B cell (primary cell): ENCODE data around the gene ATP1A4. TPM values are rescaled to one million over a fixed set of nuclear protein-coding genes. Genes with fewer than 3 reads are reported as not detected.

ENCODE experiments used
- ATAC-seq: fragments of 200-7000 bp; cut with Tn5 transposase; one replicate; pipeline ENCODE4 v1.10.0; 2021; ENCODE audit warnings: low read depth, mild to moderate bottlenecking, moderate number of reproducible peaks, moderate library complexity
- CTCF ChIA-PET: fragments of 350-600 bp; sonication (Branson Sonifier 250); formaldehyde crosslinking; loops from one replicate; lab custom pipeline; 2021; ENCODE audit warnings: antibody characterized with exemption, inconsistent platforms; lab: Charles Lee
- POLR2A ChIA-PET: fragments of 350-600 bp; sonication (Branson Sonifier 250); formaldehyde crosslinking; loops from one replicate; lab custom pipeline; 2021; ENCODE audit warnings: antibody characterized with exemption; lab: Charles Lee
- DNase-seq: peaks from one replicate; pipeline ENCODE4 v3.0.0; 2013
- H2AFZ ChIP-seq: 2 replicates; pipeline ENCODE4 v1.6.1; 2012; ENCODE audit warnings: mild to moderate bottlenecking, low read depth, low read length; ENCODE audit not compliant: insufficient read depth, poor library complexity, severe bottlenecking
- H3K27ac ChIP-seq, 2 donors: 1 replicate in 1 of 2; 2 replicates in 1 of 2; pipeline ENCODE4 v1.5.1; 2012 to 2013; ENCODE audit warnings: low read length in 2 of 2, mild to moderate bottlenecking in 2 of 2, moderate library complexity in 1 of 2
- H3K27me3 ChIP-seq, 4 experiments: fragments of 200-600 bp in 1 of 4; sonication (generic) in 1 of 4; replicated peaks in 1 of 4; 1 replicate in 2 of 4; 2 replicates in 2 of 4; pipeline versions ENCODE4 v1.6.1 to v1.7.0; 2013 to 2016; ENCODE audit warnings: low read length in 3 of 4, mild to moderate bottlenecking in 2 of 4, mixed read lengths in 1 of 4, moderate library complexity in 1 of 4; ENCODE audit not compliant: insufficient read depth in 4 of 4, control insufficient read depth in 3 of 4; ENCODE audit errors: control extremely low read depth in 1 of 4
- H3K36me3 ChIP-seq, 2 experiments: replicated peaks in 1 of 2; 1 replicate in 1 of 2; 2 replicates in 1 of 2; pipeline versions ENCODE4 v1.6.1 to v1.7.1; 2013; ENCODE audit warnings: low read length in 1 of 2; ENCODE audit not compliant: insufficient read depth in 2 of 2, control insufficient read depth in 1 of 2; ENCODE audit errors: control extremely low read depth in 1 of 2, extremely low read depth in 1 of 2
- H3K4me1 ChIP-seq, 2 donors: fragments of 200-600 bp in 1 of 2; sonication (generic) in 1 of 2; 1 replicate in 1 of 2; 2 replicates in 1 of 2; pipeline versions ENCODE4 v1.5.1 to v1.6.1; 2013 to 2017; ENCODE audit warnings: low read length in 2 of 2; ENCODE audit not compliant: control insufficient read depth in 2 of 2, insufficient read depth in 2 of 2
- H3K4me2 ChIP-seq: replicated peaks from 2 replicates; pipeline ENCODE3; 2012; ENCODE audit warnings: mild to moderate bottlenecking, low read depth, low read length; ENCODE audit not compliant: poor library complexity, severe bottlenecking
- H3K4me3 ChIP-seq, 5 experiments: fragments of 200-600 bp in 1 of 5; sonication (generic) in 1 of 5; 1 replicate in 3 of 5; 2 replicates in 2 of 5; pipeline versions ENCODE4 v1.5.1 to v1.7.0; 2011 to 2016; ENCODE audit warnings: low read length in 4 of 5, mild to moderate bottlenecking in 4 of 5, low read depth in 2 of 5, control low read depth in 1 of 5, moderate library complexity in 1 of 5; ENCODE audit not compliant: insufficient read depth in 1 of 5; ENCODE audit errors: control extremely low read depth in 1 of 5, extremely low read depth in 1 of 5
- H3K79me2 ChIP-seq: fragments of 200-600 bp; sonication (generic); one replicate; pipeline ENCODE4 v1.6.0; 2016; ENCODE audit warnings: low read length; ENCODE audit not compliant: control insufficient read depth, insufficient read depth
- H3K9ac ChIP-seq: fragments of 200-600 bp; sonication (generic); 2 replicates; pipeline ENCODE4 v1.6.1; 2017; ENCODE audit warnings: mild to moderate bottlenecking, low read length, moderate library complexity
- H3K9me3 ChIP-seq, 3 donors: one replicate each; pipeline versions ENCODE4 v1.6.1 to v1.7.1; 2013; ENCODE audit warnings: low read length in 2 of 3; ENCODE audit not compliant: control insufficient read depth in 2 of 3, insufficient read depth in 1 of 3; ENCODE audit errors: control extremely low read depth in 1 of 3
- H4K20me1 ChIP-seq: 2 replicates; pipeline ENCODE4 v1.6.0; 2012; ENCODE audit warnings: mild to moderate bottlenecking, low read length; ENCODE audit not compliant: insufficient read depth, control insufficient read depth, poor library complexity, severe bottlenecking
- H3K27ac Mint-ChIP-seq: one replicate; pipeline ENCODE4 v1.8.0; 2021; ENCODE audit warnings: mixed read lengths
- H3K27me3 Mint-ChIP-seq: one replicate; pipeline ENCODE4 v1.8.0; 2021; ENCODE audit warnings: mixed read lengths
- H3K4me1 Mint-ChIP-seq: one replicate; pipeline ENCODE4 v1.8.0; 2021; ENCODE audit warnings: mixed read lengths
- H3K4me3 Mint-ChIP-seq: one replicate; pipeline ENCODE4 v1.8.0; 2021; ENCODE audit warnings: mixed read lengths
- H3K9me3 Mint-ChIP-seq: one replicate; pipeline ENCODE4 v1.8.0; 2022; ENCODE audit warnings: mixed read lengths; ENCODE audit not compliant: insufficient read depth
- EZH2 ChIP-seq: IDR thresholded peaks from 2 replicates; pipeline ENCODE4 v1.6.1; 2012; ENCODE audit warnings: borderline replicate concordance, low read depth, mild to moderate bottlenecking, moderate library complexity, low read length; ENCODE audit not compliant: insufficient read depth, poor library complexity, severe bottlenecking
- WGBS: methylation state at CpG from one replicate; pipeline ENCODE4 v1.1.5; 2013; ENCODE audit warnings: missing lambda C conversion rate; ENCODE audit not compliant: insufficient coverage; 5-methylcytosine and 5-hydroxymethylcytosine counted together
- intact Hi-C: fragments of 100-400 bp; cut with micrococcal nuclease; formaldehyde crosslinking; loops from one replicate; pipeline ENCODE4 v1.10.0; 2022
- polyA plus RNA-seq: library from polyadenylated mRNA; depleted of rRNA; stranded (reverse); fragments of >200 nt; gene quantifications from 2 replicates; pipeline ENCODE4 v1.2.3, GENCODE V29; 2012
- total RNA-seq, 2 donors: library from RNA; stranded (reverse); fragments of 120-200 nt in 1 of 2; gene quantifications; 1 replicate in 1 of 2; 2 replicates in 1 of 2; pipeline versions ENCODE4 v1.2.3 to v1.2.4, GENCODE V29; 2013 to 2022
- TF ChIP-seq, protein P1 (sequence below): fragments of 200-600 bp; IDR thresholded peaks from one replicate; pipeline ENCODE4 v1.8.0; 2022; ENCODE audit warnings: antibody characterized with exemption, mild to moderate bottlenecking

Gene ATP1A4
- total and polyA plus RNA-seq, 2 donors (not counting 1 experiment from before 2014, with no cell fraction given): 0.12 TPM; not detected in 1

DNA sequence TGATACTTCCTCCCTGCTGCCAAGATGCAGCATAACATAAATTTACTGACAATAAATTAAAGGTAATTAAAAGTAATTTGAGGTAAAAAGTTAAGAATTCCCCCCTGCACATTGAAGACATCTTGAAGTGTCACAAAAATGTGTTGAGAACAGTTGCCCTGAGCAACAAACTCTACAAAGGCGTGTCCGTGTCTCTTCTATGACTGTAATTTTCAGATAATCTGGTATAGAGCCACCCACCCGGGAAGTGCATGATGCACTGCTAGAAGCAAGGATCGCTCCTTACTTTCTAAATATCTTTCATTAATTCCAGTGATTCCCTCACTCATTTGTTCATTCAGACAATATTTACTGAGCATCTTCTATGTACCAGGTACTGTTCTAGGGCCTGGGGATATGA is 27.9 kb downstream of the ATP1A4 start:
- 100% methylated on average over 3 of the region's 4 CpGs for WGBS
- peaks cover 0 to 3% (median 0%) of the 10 kb centered on the region in 4 experiments for H3K27me3 ChIP-seq
- no peak overlapping the region for H3K4me3 ChIP-seq
- TF ChIP-seq, protein P1, sequence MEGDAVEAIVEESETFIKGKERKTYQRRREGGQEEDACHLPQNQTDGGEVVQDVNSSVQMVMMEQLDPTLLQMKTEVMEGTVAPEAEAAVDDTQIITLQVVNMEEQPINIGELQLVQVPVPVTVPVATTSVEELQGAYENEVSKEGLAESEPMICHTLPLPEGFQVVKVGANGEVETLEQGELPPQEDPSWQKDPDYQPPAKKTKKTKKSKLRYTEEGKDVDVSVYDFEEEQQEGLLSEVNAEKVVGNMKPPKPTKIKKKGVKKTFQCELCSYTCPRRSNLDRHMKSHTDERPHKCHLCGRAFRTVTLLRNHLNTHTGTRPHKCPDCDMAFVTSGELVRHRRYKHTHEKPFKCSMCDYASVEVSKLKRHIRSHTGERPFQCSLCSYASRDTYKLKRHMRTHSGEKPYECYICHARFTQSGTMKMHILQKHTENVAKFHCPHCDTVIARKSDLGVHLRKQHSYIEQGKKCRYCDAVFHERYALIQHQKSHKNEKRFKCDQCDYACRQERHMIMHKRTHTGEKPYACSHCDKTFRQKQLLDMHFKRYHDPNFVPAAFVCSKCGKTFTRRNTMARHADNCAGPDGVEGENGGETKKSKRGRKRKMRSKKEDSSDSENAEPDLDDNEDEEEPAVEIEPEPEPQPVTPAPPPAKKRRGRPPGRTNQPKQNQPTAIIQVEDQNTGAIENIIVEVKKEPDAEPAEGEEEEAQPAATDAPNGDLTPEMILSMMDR: no peak
- TF ChIP-seq EZH2: no peak
- H3K4me1 ChIP-seq: no peaks in the 10 kb centered on the region
- H3K9ac ChIP-seq: no peak overlapping the region
- DNase-seq (no peak), ATAC-seq (no peak)
- H3K27ac Mint-ChIP-seq: no peak overlapping the region
- H3K27me3 Mint-ChIP-seq: peaks cover 37% of the 10 kb centered on the region
- no peaks in the 10 kb centered on the region for H3K36me3 ChIP-seq
- H2AFZ ChIP-seq: no peak overlapping the region
- H3K9me3 ChIP-seq: no peaks in the 10 kb centered on the region
- CTCF ChIA-PET: interaction anchor here (1.5 kb wide), 1 partner anchor 14 kb away, joined by 3 read pairs; no protein-coding TSS in a partner anchor
- no peaks in the 10 kb centered on the region for H3K79me2 ChIP-seq
- no peaks in the 10 kb centered on the region for H3K9me3 Mint-ChIP-seq
- H3K4me1 Mint-ChIP-seq: no peaks in the 10 kb centered on the region
- POLR2A ChIA-PET: no interaction called here
- intact Hi-C loops: no loop called here
- no peak overlapping the region for H3K27ac ChIP-seq
- no peak overlapping the region for H3K4me3 Mint-ChIP-seq
- H4K20me1 ChIP-seq: no peaks in the 10 kb centered on the region
- H3K4me2 ChIP-seq: no peak overlapping the region

DNA sequence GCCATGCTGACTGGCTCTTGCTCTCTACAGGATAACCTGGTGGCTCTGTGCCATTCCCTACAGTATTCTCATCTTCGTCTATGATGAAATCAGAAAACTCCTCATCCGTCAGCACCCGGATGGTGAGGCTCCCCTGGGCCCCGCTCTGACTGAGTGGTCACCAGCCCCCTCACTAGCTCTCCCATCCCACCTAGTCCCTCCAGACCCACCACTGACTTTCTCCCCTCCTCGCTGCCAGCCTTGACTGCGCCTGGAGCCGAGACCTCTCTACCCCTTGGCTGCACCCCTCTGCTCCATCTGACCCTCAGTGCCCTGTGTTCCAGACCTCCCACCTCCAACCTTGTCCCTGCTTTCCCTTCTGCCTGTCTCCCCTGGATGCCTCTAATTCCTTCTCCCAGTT is 34.8 kb downstream of the ATP1A4 start:
- Histone ChIP-seq H3K9ac (no peak overlapping the region), H3K79me2 (no peaks in the 10 kb centered on the region), H3K9me3 (no peaks in the 10 kb centered on the region), H3K4me3 (no peak overlapping the region), H2AFZ (no peak overlapping the region), H3K4me2 (no peak overlapping the region), H4K20me1 (no peaks in the 10 kb centered on the region), H3K4me1 (no peaks in the 10 kb centered on the region), H3K27me3 (no peaks in the 10 kb centered on the region), H3K36me3 (no peaks in the 10 kb centered on the region), H3K27ac (no peak overlapping the region)
- TF ChIP-seq EZH2: no peak
- TF ChIP-seq, protein P1: no peak
- no peak overlapping the region for H3K27ac Mint-ChIP-seq
- DNase-seq (no peak), ATAC-seq (no peak)
- H3K9me3 Mint-ChIP-seq: no peaks in the 10 kb centered on the region
- no peaks in the 10 kb centered on the region for H3K4me1 Mint-ChIP-seq
- POLR2A ChIA-PET: no interaction called here
- no peak overlapping the region for H3K4me3 Mint-ChIP-seq
- H3K27me3 Mint-ChIP-seq: peaks cover 16% of the 10 kb centered on the region
- WGBS: 87% methylated on average over 7 of the region's 7 CpGs
- intact Hi-C loops: no loop called here
- CTCF ChIA-PET: interaction anchor here (0.6 to 7.6 kb wide), 4 partner anchors 57 to 105 kb away, joined by 3 to 160 read pairs (median 4); no protein-coding TSS in a partner anchor
